NCI-H2029 (cell line): ENCODE measurements around the gene OTUD4.
"Not testable (repeated sequence)": the region's sequence is repeated elsewhere in the genome, so short reads cannot be mapped to it uniquely, and the experiment has no call there.

Source experiments
- DNase-seq: peaks from one replicate; lab custom pipeline; 2025; lab: John Stamatoyannopoulos, UW

Gene OTUD4, protein sequence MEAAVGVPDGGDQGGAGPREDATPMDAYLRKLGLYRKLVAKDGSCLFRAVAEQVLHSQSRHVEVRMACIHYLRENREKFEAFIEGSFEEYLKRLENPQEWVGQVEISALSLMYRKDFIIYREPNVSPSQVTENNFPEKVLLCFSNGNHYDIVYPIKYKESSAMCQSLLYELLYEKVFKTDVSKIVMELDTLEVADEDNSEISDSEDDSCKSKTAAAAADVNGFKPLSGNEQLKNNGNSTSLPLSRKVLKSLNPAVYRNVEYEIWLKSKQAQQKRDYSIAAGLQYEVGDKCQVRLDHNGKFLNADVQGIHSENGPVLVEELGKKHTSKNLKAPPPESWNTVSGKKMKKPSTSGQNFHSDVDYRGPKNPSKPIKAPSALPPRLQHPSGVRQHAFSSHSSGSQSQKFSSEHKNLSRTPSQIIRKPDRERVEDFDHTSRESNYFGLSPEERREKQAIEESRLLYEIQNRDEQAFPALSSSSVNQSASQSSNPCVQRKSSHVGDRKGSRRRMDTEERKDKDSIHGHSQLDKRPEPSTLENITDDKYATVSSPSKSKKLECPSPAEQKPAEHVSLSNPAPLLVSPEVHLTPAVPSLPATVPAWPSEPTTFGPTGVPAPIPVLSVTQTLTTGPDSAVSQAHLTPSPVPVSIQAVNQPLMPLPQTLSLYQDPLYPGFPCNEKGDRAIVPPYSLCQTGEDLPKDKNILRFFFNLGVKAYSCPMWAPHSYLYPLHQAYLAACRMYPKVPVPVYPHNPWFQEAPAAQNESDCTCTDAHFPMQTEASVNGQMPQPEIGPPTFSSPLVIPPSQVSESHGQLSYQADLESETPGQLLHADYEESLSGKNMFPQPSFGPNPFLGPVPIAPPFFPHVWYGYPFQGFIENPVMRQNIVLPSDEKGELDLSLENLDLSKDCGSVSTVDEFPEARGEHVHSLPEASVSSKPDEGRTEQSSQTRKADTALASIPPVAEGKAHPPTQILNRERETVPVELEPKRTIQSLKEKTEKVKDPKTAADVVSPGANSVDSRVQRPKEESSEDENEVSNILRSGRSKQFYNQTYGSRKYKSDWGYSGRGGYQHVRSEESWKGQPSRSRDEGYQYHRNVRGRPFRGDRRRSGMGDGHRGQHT

DNA sequence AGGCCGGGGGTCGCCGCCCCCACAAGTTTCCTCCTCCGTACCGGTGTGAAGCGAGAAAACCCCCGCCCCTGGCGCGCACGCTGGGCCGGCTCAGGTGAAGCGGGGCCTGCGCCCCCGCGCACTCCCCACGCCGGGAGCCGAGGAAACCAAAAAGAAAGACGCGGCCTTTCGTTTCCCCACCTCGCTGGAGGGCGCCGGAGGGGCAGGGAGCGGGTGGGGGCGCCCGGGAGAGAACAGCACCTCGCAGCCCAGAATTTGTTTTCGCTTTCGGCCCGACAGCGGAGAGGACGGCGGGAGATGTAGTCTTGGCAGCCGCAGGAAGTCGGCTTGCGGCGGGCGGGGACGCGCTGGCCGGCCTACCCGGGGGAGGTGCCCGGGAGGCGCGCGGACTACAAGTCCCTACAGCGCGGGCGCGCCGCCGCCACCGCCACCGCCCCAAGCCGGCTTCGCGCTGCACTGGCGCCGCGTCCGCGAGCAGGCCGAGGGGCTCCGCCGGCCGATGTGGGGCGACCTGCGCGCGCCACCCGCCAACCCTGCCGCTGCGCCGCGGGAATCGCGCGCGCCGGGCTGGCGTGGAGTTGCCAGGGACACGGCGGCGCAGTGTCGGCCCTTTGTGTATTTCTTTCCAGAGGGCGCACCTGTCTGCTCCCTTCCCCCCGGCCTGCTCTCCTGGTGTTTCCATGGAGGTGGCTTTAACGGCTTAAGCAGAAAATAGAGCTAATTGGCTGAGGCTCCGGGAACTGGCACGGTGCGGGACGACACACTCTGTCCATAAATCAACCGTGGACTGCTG is at the start of gene OTUD4:
TSS of gene OTUD4 (minus strand) at position 292 of the 793 bp plus-strand sequence. CDS start 616 bp downstream, outside the sequence.
- peak; percentile 86 for DNase-seq

GRCh38 chr4:145223228-145223627 is 42.8 kb upstream of the OTUD4 start:
- not testable (repeated sequence) for DNase-seq

- not testable (repeated sequence) for DNase-seq
Observed at GRCh38 chr4:145221529-145221928, 41.1 kb upstream of the OTUD4 start.

DNA sequence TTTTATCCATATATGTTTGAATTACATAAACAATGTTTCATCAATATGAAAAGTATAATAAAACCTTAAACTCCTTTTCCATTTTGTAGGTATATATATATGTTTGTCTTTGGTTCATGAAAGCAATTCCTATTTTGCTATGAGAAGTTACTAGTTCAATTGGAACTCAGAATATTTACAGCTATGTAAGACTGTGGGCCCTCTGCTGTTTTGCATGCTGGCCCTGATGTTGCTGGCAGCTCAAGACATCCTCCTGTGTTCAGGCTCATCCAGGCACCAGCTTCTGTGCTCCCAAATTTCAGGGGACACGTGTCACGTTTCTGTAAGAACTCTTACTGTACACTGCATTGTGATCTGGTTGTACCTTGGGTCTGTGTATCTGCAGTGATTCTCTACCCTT is 38.7 kb upstream of the OTUD4 start:
- no peak for DNase-seq

DNA sequence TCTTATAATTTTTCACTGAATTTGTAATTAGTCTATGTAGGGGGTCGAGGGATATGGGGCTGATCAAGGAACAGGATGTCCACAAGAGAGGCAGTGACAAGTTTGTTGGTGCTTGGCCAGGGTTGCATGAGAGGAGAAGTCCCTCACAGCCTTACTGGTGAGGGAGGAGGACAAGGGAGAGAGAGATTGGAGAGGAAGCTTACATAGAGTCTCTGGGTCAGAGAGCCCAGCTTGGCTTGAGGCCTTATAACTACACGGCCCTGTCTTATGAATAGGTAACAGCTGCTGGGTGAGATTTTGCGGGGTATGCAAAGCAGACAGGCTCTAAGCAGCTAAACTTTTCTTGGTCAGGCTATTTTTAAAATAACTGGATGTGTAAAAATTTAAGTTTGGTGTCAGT is 37.9 kb upstream of the OTUD4 start:
- DNase-seq, result no peak

- DNase-seq, result no peak
Observed at GRCh38 chr4:145217349-145217748, 37.0 kb upstream of the OTUD4 start.

DNA sequence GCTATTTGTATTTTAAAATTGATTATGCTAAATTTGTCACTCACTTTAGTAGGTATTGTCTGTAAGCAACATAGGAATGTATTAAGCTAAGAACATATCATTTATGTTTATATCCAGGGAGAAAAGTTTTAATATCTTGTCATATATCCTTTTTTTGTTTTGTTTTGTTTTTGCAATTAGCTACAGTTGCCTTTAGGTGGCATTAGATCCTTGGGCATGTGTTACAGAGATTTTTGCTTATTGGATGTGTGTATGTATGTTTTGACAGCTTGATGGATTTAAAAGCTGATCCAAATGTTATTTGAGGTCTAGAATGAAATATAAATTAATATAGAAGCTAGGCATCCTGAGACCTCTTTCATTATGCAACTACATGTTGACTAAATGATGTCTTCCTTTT is 36.1 kb upstream of the OTUD4 start:
- DNase-seq, result no peak

DNA sequence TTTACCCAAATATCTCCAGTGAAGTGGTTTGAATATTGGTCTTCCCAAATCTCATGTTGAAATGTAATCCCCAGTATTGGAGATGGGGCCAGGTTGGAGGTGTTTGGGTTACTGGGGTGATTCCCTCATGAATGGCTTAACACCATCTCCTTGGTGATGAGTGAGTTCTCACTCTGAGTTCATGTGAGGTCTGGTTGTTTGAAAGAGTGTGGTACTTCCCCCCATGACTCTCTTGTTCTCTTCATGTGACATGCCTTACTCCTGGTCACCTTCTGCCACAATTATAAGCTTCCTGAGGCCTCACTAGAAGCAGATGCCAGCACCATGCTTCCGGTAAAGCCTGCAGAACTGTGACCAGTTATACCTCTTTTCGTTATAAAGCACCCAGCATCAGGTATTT is 32.9 kb upstream of the OTUD4 start:
- no peak for DNase-seq

- no peak for DNase-seq
Observed at GRCh38 chr4:145207934-145208333, 27.5 kb upstream of the OTUD4 start.

DNA sequence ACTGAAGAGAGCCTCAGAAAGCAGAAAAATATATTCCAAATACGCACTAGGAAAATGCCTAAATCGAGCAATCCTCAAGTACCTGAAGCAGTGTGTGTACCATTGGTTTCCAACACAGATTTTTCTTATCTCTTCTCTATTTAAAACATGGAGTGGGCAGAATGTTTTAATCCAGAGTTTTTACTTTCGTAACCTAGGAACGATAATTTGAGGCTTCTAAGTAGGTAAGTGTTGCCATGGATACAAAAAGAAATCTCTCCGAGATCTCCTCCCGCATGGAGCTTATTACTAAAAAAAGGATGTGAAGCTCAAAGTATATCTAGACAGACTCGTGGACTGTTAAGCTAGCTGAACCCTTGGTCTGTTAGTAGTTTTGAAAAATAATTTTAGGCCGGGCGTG is 23.0 kb upstream of the OTUD4 start:
- no peak for DNase-seq

DNA sequence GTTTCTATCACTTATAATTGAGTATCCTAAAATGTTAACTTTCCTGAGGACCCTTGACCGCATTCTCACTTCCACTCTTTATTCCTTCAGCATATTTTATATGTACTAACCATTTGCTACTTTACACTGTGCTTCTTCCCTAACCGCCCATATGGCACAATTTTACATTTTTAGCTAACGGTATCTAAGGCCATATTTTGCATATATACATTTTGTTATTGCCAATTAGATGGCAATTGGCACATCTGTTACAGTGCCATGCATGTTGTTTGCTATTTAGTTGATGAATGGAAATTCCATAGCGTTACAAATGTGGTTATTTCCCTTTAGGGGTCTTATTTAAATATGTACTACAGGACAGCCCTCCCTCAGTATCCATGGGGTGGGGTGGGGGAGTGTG is 20.0 kb upstream of the OTUD4 start:
- no peak for DNase-seq

GRCh38 chr4:145199051-145199716 is 18.8 kb upstream of the OTUD4 start:
- DNase-seq, result no peak

GRCh38 chr4:145196747-145197146 is 16.4 kb upstream of the OTUD4 start:
- no peak for DNase-seq

GRCh38 chr4:145195167-145195952 is 15.0 kb upstream of the OTUD4 start:
- DNase-seq, result no peak

DNA sequence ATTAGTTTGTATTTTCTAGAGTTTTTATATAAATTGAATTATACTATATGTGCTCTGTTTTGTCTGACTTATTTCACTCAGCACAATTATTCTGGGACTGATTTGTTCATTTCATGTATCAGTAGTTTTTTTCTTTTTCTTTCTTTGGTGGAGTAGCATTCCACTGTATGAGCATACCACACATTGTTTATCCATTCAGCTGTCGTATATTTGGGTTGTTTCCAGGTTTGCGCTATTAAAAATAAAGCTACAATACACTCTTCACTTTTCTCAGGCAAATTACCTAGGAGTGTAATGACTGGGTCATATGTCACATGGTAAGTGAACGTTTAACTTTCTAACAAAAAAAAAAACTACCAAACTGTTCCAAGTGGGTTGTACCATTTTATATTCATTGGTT is 9.6 kb upstream of the OTUD4 start:
- DNase-seq, result no peak

- no peak for DNase-seq
Observed at GRCh38 chr4:145186729-145187128, 6.3 kb upstream of the OTUD4 start.

GRCh38 chr4:145183581-145183980 is 3.2 kb upstream of the OTUD4 start:
- DNase-seq, result no peak

DNA sequence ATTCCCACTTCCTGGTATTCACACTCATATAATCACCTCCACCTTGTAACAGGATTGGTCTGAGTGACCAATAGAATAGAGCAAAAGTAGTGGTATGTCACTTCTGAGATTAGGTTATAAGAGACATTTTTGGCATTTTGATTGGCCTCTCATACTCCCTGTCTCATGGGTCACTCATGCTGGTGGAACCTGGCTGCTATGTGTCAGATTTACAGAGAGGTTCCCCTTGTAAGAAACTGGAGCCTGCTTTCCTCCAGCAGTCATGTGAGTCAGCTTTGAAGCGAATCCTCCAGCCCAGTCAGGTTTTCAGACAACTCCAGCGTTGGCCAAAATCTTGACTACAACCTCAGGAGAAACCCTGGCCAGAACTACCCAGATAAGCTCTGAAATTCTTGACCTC is 2.6 kb upstream of the OTUD4 start:
- no peak for DNase-seq

DNA sequence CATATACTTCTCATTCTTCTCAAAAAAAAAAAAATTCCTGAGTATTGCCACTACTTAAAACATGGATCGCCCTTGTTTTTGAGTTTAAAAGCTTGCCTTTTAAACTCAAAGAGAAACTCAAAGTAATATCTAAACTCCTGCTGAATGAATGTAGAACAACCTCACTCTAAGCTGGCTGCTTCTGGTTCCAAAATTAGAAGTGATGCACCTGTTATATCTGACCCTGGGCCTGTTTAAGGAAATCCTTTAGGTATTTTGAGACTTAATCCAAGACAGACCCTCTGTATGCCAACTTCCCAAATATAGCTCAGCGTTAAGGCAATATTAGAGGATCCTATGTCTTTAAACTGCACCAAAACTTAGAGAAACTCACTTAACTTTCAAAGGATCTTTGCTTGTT is 1.8 kb upstream of the OTUD4 start:
- no peak for DNase-seq

GRCh38 chr4:145181091-145181501 is 707 bp upstream of the OTUD4 start:
- DNase-seq, result no peak
